GM19372 (cell line): ENCODE results near the gene SETBP1.

Experiments used
- ATAC-seq: cut with Tn5 transposase; IDR thresholded peaks from one replicate; pipeline ENCODE4 v1.9.1; 2021; ENCODE audit warnings: mild to moderate bottlenecking, low read depth, moderate library complexity; ENCODE audit not compliant: unreplicated experiment

The SETBP1 gene

GRCh38 chr18:44727291-44727690 lies 46.6 kb downstream of the SETBP1 start:
- no peak for ATAC-seq

- ATAC-seq = no peak
These were observed 49.0 kb downstream of the SETBP1 start for GRCh38 chr18:44729631-44730101.

GRCh38 chr18:44730803-44731529 lies 50.3 kb downstream of the SETBP1 start:
- no peak for ATAC-seq

- ATAC-seq = no peak
These were observed 51.0 kb downstream of the SETBP1 start for GRCh38 chr18:44731530-44732237.

GRCh38 chr18:44732238-44732563 lies 51.5 kb downstream of the SETBP1 start:
- no peak for ATAC-seq

- ATAC-seq = no peak
These were observed 51.9 kb downstream of the SETBP1 start for GRCh38 chr18:44732599-44732998.

- no peak for ATAC-seq
These were observed 52.5 kb downstream of the SETBP1 start for GRCh38 chr18:44733069-44733753.

- no peak for ATAC-seq
These were observed 53.2 kb downstream of the SETBP1 start for GRCh38 chr18:44733754-44734465.

GRCh38 chr18:44735096-44735495 lies 54.4 kb downstream of the SETBP1 start:
- no peak for ATAC-seq

GRCh38 chr18:44736664-44737380 lies 56.1 kb downstream of the SETBP1 start:
- no peak for ATAC-seq

GRCh38 chr18:44737623-44738022 lies 56.9 kb downstream of the SETBP1 start:
- ATAC-seq = no peak

- no peak for ATAC-seq
These were observed 59.3 kb downstream of the SETBP1 start for GRCh38 chr18:44740000-44740399.

GRCh38 chr18:44741085-44741484 lies 60.4 kb downstream of the SETBP1 start:
- no peak for ATAC-seq

GRCh38 chr18:44741511-44741910 lies 60.8 kb downstream of the SETBP1 start:
- ATAC-seq = no peak

GRCh38 chr18:44742126-44742525 lies 61.4 kb downstream of the SETBP1 start:
- no peak for ATAC-seq

- ATAC-seq = no peak
These were observed 62.1 kb downstream of the SETBP1 start for GRCh38 chr18:44742718-44743311.

- no peak for ATAC-seq
These were observed 62.9 kb downstream of the SETBP1 start for GRCh38 chr18:44743631-44744030.

- ATAC-seq = no peak
These were observed 63.8 kb downstream of the SETBP1 start for GRCh38 chr18:44744161-44745121.

- no peak for ATAC-seq
These were observed 66.5 kb downstream of the SETBP1 start for GRCh38 chr18:44747157-44747556.
